GM19035 (cell line): Measurements from ENCODE around the gene RAMP3.
"Not testable (repeated sequence)": the region's sequence is repeated elsewhere in the genome, so short reads cannot be mapped to it uniquely, and the experiment has no call there.

ENCODE experiments used
- ATAC-seq: cut with Tn5 transposase; IDR thresholded peaks from one replicate; pipeline ENCODE4 v1.9.1; 2021; ENCODE audit not compliant: unreplicated experiment

The RAMP3 gene

GRCh38 chr7:45131891-45132290 is 25.7 kb upstream of the RAMP3 start:
- no peak for ATAC-seq

GRCh38 chr7:45132708-45133320 is 24.8 kb upstream of the RAMP3 start:
- no peak for ATAC-seq

DNA sequence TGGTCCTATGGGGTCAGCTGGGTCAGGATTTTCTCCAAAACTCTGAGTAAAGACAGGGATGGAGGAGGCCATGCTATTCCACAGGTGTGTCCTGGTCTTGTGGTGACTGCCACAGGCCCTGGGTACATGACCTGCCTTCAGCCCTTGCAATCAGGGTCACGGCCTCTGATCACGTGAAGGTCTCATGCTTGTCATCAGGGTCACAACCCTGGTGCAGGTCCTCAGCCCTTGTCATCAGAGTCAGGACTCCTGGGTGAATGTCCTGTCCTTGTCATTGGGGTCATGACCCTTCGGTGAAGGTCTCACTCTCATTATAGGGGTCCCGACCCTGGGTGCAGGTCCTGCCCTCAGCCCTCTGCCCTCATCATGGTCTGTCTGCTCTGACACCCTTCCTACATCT is 24.2 kb upstream of the RAMP3 start:
- no peak for ATAC-seq

DNA sequence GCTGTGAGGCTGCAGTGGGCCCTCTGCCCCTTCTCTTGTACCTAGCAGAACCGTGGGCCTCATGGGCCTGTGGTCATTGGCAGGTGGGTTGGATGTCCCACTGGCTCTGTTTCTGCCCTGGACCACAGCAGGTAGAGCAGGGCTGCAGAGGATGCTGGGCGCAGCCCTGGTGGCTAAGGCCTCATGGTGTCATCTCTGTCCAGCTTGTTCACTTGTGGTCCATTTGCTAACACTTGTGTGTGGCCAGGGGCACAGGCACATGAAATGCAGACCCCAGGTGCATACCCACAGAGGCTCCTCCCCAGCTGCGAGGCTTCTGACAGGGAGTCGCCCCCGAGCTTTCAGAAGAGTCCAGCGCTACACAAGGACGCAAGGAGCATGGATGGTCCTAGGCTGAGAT is 23.7 kb upstream of the RAMP3 start:
- ATAC-seq, result no peak

- peak; percentile 75 for ATAC-seq
These were observed 21.2 kb upstream of the RAMP3 start for GRCh38 chr7:45136106-45137060.

- ATAC-seq, result no peak
These were observed 18.9 kb upstream of the RAMP3 start for GRCh38 chr7:45138433-45139267.

DNA sequence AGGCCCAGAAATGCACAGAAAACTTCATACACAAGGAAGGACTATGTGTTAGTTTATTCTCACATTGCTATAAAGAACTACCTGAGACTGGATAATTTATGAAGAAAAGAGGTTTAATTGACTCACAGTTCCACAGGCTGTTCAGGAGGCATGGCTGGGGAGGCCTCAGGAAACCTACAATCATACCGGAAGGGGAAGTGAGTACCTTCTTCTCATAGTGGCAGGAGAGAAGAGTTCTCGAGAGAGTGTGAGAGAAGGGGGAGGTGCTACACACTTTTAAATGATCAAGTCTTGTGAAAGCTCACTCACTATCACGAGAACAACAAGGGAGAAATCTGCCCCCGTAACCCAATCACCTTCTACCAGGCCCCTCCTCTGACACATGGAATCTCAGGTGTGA is 16.8 kb upstream of the RAMP3 start:
- no peak for ATAC-seq

GRCh38 chr7:45143616-45144015 is 14.0 kb upstream of the RAMP3 start:
- ATAC-seq, result no peak

- ATAC-seq, result no peak
These were observed 11.7 kb upstream of the RAMP3 start for GRCh38 chr7:45145881-45146280.

DNA sequence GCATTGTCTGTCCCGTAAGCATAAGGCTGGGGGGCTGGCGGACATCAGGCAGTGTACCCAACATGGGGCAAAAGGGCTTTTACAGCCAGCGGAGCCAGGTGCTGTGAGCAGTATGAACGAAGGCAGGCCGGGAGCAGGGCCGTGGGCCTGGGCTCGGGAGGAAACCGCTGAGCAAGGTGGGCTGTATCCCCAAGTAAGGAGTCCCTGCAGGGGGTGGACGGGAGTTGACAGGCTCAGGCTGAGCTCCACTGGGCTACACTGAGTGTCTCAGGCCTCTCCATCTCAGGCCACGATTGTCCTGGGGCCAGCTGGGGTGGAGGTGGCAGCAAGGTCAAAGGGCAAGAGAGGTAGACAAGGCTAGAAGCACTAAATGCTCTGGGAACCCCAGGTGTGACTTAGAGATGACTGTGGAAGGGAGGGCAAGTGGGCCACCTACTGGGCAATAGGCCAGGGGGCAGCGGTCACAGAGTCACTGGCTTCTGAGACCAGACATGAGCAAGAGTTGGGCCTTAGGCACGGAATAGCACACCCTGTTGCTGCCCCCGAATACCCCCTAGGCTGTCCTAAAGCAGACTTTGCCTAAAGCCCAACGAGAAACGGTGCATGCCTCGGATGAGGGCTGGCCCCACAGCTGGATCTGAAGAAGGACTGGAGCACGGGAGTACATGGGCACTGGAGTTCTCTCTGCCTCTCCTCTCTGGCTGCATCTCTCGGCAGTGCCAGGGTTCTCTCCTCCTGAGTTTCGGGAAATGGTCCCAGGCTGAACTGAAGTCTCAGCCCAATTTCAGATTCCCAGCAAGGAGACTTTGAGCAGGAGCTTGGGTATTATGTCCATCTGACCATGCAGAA is 10.8 kb upstream of the RAMP3 start:
- ATAC-seq, result no peak

GRCh38 chr7:45147858-45148652 is 9.5 kb upstream of the RAMP3 start:
- ATAC-seq, result no peak

DNA sequence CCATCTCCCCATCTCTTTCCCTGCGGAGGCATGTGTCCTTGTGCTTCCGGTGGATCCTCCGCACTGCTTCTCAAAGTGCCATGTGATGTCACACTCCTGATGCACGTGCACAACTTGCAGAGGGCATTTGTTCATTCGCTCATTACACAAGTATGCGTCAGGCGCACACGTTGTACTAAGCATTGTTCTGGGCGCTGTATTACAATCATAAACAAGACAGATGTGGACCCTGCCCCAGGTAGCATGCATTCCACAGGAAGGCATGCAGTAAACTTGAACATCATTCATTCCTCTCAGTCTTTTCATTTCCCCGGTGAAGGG is 9.0 kb upstream of the RAMP3 start:
- ATAC-seq, result no peak

- ATAC-seq, result no peak
These were observed 8.0 kb upstream of the RAMP3 start for GRCh38 chr7:45149606-45150005.

DNA sequence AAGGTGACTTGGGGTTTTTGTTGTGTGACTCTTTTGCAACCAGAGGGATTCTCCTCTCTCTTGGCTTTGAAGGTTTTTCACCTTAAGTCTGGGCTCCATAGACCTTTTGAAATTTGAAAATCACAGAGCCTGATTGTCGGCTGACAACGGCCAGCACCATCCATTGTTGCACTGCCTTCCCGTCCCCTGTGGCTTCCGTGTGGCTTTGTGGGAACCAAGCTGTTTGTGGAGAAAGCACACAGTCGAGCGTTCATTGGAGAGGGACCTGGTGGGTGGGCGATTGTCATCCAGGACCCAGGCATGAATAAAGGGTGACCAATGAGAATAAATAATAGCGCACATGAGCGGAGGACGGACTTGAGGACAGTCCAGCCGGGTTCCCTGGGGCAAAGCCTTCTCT is 7.4 kb upstream of the RAMP3 start:
- ATAC-seq, result no peak

DNA sequence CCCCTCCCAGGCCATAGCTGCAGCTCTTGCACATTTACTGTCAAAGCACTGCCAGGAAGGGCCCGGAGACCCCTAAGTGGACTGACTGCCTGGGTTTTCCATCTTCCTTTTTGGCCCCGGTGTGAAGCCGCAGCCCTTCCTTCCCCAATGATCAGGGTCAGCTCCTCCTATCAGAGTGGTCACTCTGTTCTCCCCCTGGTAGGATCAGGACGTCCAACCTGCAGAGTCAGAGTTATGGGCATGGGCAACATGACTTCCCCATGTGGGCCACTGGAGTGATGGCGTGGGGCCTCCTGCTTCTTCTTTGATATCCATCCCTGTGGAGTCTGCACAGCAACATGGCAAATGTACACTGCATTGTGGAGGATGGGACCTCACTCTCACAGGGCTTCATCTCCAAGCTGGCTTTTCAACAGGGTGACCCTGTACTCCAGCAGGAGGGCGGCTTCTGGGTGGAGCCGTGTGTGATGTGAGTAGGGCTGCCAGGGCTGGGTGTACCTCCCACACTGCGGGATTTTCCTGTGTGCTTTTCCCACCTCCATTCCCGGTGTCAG is 6.4 kb upstream of the RAMP3 start:
- ATAC-seq, result no peak

- no peak for ATAC-seq
These were observed 5.6 kb upstream of the RAMP3 start for GRCh38 chr7:45151967-45152366.

DNA sequence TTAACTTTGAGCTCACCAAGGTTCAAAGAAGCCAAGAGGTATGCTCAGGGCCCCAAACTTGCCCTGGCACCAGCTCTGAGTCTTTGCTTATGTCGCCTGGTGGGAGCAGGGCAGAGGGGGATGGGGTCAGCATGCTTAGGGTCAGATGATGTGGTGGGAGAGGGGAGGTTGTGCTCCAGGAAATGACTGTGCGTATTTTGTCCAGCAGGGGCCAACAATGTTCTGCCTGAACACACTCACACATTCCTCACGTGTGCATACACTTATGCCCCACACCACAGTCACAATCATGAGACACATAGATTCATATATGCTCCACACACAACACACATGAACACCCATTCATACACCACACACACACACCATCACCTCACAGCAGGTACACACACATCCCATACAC is 4.4 kb upstream of the RAMP3 start:
- ATAC-seq, result no peak

- not testable (repeated sequence) for ATAC-seq
These were observed 3.7 kb upstream of the RAMP3 start for GRCh38 chr7:45153861-45154260.

- no peak for ATAC-seq
These were observed 2.2 kb upstream of the RAMP3 start for GRCh38 chr7:45155357-45155900.
